ENCODE results near the gene TRNT1. TPM values are rescaled to one million over a fixed set of nuclear protein-coding genes. Genes with fewer than 3 reads are reported as not detected.

TRNT1 gene
- total and polyA plus RNA-seq, 2 donors (not counting 1 experiment from before 2014, with no cell fraction given): 14.9 to 27.7 TPM

DNA sequence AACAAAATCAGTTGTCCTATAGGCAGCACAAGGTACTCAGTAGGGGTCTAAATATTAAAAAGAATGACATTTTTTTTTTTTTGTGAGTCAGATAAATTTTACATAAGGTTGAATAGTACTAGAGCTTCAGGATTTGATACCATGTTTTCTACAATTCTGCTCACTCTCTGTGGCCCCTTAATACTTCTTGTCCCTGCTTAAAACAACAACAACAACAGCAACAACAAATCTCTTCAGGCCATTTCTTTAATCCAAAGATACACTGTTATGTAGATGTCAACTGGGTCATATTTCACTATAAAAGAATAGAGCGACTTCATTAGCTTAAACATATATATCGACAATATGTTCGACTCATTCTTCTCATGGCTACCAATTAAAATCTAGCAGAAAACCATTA is 19.6 kb upstream of the TRNT1 start:
- no peaks in the 10 kb centered on the region for H3K9me3 ChIP-seq (ENCODE audit: control insufficient read depth, insufficient read depth, low read depth, low read length)
- H3K36me3 ChIP-seq (ENCODE audit: control insufficient read depth, insufficient read depth, low read length): no peaks in the 10 kb centered on the region
- DNase-seq (ENCODE audit: low read depth in 2 of 2): no peak
- no peak overlapping the region for H3K4me3 ChIP-seq (replicated peaks in 1 of 4; ENCODE audit: control extremely low read depth in 1 of 4, insufficient read depth in 1 of 4, low read depth in 3 of 4, low read length in 4 of 4)
- no peaks in the 10 kb centered on the region for H3K4me1 ChIP-seq (ENCODE audit: control insufficient read depth, extremely low read depth, insufficient read depth, low read length)
- no peaks in the 10 kb centered on the region for H3K27me3 ChIP-seq (ENCODE audit: control insufficient read depth, insufficient read depth, low read length)
- H3K4me2 ChIP-seq (ENCODE audit: extremely low read depth, insufficient read depth, low read length): no peak overlapping the region
- H3K27ac ChIP-seq (ENCODE audit: insufficient read depth, low read length): no peak overlapping the region
- no peak overlapping the region for H2AFZ ChIP-seq (ENCODE audit: low read length)
- H3K79me2 ChIP-seq (ENCODE audit: control insufficient read depth, insufficient read depth, low read length): no peaks in the 10 kb centered on the region
- H4K20me1 ChIP-seq (ENCODE audit: control insufficient read depth, extremely low read depth, insufficient read depth, low read length): no peaks in the 10 kb centered on the region
- TF ChIP-seq EZH2 (IDR thresholded peaks at IDR 0.05; ENCODE audit: low read length, missing control alignments): no peak
- TF ChIP-seq, protein P1, sequence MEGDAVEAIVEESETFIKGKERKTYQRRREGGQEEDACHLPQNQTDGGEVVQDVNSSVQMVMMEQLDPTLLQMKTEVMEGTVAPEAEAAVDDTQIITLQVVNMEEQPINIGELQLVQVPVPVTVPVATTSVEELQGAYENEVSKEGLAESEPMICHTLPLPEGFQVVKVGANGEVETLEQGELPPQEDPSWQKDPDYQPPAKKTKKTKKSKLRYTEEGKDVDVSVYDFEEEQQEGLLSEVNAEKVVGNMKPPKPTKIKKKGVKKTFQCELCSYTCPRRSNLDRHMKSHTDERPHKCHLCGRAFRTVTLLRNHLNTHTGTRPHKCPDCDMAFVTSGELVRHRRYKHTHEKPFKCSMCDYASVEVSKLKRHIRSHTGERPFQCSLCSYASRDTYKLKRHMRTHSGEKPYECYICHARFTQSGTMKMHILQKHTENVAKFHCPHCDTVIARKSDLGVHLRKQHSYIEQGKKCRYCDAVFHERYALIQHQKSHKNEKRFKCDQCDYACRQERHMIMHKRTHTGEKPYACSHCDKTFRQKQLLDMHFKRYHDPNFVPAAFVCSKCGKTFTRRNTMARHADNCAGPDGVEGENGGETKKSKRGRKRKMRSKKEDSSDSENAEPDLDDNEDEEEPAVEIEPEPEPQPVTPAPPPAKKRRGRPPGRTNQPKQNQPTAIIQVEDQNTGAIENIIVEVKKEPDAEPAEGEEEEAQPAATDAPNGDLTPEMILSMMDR (conservative IDR thresholded peaks at IDR 0.05 in 1 of 2, IDR thresholded peaks at IDR 0.05 in 1 of 2; ENCODE audit: low read depth in 1 of 2, low read length in 2 of 2): no peak
- H3K9ac ChIP-seq (ENCODE audit: insufficient read depth, low read length): no peak overlapping the region

DNA sequence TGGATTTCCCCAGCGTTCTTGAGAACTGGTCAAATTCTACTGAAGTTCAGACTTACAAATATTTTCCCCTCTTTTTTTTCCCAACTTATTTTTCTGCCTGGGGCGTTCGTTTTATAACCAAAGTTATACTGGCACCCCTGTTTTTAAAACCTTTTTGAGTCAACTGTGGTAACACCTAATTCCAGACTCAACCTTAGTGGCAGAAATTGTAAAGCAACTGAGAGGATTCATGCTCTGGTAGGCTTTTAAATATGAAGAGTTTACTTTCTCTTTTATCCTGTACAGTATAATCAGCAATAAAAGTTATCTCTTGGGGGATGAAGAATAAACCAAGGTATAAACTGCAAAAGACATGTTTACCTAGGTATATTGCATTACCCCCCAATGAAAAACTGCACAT is 18.9 kb upstream of the TRNT1 start:
- TF ChIP-seq, protein P1 (conservative IDR thresholded peaks at IDR 0.05 in 1 of 2, IDR thresholded peaks at IDR 0.05 in 1 of 2; ENCODE audit: low read depth in 1 of 2, low read length in 2 of 2): no peak
- TF ChIP-seq EZH2 (IDR thresholded peaks at IDR 0.05; ENCODE audit: low read length, missing control alignments): no peak
- Histone ChIP-seq H4K20me1 (ENCODE audit: control insufficient read depth, extremely low read depth, insufficient read depth, low read length) (no peaks in the 10 kb centered on the region), H3K27ac (ENCODE audit: insufficient read depth, low read length) (no peak overlapping the region), H3K79me2 (ENCODE audit: control insufficient read depth, insufficient read depth, low read length) (no peaks in the 10 kb centered on the region), H3K27me3 (ENCODE audit: control insufficient read depth, insufficient read depth, low read length) (no peaks in the 10 kb centered on the region), H3K4me3 (replicated peaks in 1 of 4; ENCODE audit: control extremely low read depth in 1 of 4, insufficient read depth in 1 of 4, low read depth in 3 of 4, low read length in 4 of 4) (no peak overlapping the region), H3K36me3 (ENCODE audit: control insufficient read depth, insufficient read depth, low read length) (no peaks in the 10 kb centered on the region), H3K9me3 (ENCODE audit: control insufficient read depth, insufficient read depth, low read depth, low read length) (no peaks in the 10 kb centered on the region), H3K4me1 (ENCODE audit: control insufficient read depth, extremely low read depth, insufficient read depth, low read length) (no peaks in the 10 kb centered on the region), H3K9ac (ENCODE audit: insufficient read depth, low read length) (no peak overlapping the region), H3K4me2 (ENCODE audit: extremely low read depth, insufficient read depth, low read length) (no peak overlapping the region), H2AFZ (ENCODE audit: low read length) (no peak overlapping the region)
- no peak for DNase-seq (ENCODE audit: low read depth in 2 of 2)

DNA sequence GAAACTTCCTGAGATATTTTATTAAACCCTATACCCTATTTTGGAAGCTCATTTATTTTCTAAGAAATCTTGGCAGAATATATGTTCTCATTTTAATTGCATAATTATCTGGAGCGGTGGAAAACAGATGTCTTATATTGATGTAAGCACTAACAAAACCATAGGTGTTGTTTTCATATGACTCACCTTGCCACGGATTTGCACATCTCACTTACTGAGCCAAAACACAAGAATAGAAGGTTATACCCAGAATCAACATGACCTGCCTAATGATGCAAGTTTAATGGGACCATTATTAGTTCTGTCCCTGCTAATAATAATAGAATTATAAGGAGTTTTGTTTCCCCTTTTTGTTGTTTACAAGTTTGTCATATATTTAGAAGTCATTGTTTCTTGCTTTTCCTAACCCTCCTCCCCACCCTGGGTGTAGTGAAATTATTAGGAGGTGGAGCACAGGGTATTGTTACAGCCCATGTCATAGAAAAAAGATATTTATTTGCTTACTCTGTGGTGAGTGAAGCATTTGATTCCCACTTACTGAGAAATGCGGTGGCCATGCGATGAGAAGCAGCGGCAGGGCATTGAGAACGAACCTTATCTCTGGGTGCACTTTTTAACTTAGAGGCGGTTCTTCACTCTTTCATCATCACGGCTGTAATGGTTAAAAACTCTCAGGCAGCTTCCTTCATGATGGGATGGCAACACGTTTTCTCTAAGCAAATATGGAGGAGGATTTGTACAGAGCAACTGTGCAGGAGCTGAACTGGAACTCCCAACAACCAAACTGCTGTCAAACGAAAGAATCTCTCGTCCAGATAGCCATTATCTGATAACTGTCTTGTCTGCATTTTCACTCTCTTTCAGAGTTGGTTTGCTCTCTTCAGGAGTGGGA is 17.1 kb upstream of the TRNT1 start:
- no peak overlapping the region for H3K4me2 ChIP-seq (ENCODE audit: extremely low read depth, insufficient read depth, low read length)

More for the DNA sequence above, 17.1 kb upstream of the TRNT1 start:
- Histone ChIP-seq H4K20me1 (ENCODE audit: control insufficient read depth, extremely low read depth, insufficient read depth, low read length) (no peaks in the 10 kb centered on the region), H3K27ac (ENCODE audit: insufficient read depth, low read length) (no peak overlapping the region), H3K9me3 (ENCODE audit: control insufficient read depth, insufficient read depth, low read depth, low read length) (no peaks in the 10 kb centered on the region), H3K36me3 (ENCODE audit: control insufficient read depth, insufficient read depth, low read length) (no peaks in the 10 kb centered on the region), H3K4me3 (replicated peaks in 1 of 4; ENCODE audit: control extremely low read depth in 1 of 4, insufficient read depth in 1 of 4, low read depth in 3 of 4, low read length in 4 of 4) (peak overlapping the region in 2 of 4 experiments; percentile 4 to 43), H3K27me3 (ENCODE audit: control insufficient read depth, insufficient read depth, low read length) (no peaks in the 10 kb centered on the region), H3K79me2 (ENCODE audit: control insufficient read depth, insufficient read depth, low read length) (no peaks in the 10 kb centered on the region), H2AFZ (ENCODE audit: low read length) (no peak overlapping the region), H3K9ac (ENCODE audit: insufficient read depth, low read length) (no peak overlapping the region), H3K4me1 (ENCODE audit: control insufficient read depth, extremely low read depth, insufficient read depth, low read length) (no peaks in the 10 kb centered on the region)
- TF ChIP-seq EZH2 (IDR thresholded peaks at IDR 0.05; ENCODE audit: low read length, missing control alignments): no peak
- TF ChIP-seq, protein P1 (conservative IDR thresholded peaks at IDR 0.05 in 1 of 2, IDR thresholded peaks at IDR 0.05 in 1 of 2; ENCODE audit: low read depth in 1 of 2, low read length in 2 of 2): no peak
- no peak for DNase-seq (ENCODE audit: low read depth in 2 of 2)
